DMS79 (cell line): ENCODE data around the gene RAB20.
"Not testable (repeated sequence)": the region's sequence is repeated elsewhere in the genome, so short reads cannot be mapped to it uniquely, and the experiment has no call there.

ENCODE experiments used
- DNase-seq: peaks from one replicate; lab custom pipeline; 2025; lab: John Stamatoyannopoulos, UW

The RAB20 gene

GRCh38 chr13:110554946-110555345, 6.6 kb downstream of the RAB20 start:
- no peak for DNase-seq

GRCh38 chr13:110554227-110554836, 7.2 kb downstream of the RAB20 start:
- DNase-seq = peak; percentile 48

DNA sequence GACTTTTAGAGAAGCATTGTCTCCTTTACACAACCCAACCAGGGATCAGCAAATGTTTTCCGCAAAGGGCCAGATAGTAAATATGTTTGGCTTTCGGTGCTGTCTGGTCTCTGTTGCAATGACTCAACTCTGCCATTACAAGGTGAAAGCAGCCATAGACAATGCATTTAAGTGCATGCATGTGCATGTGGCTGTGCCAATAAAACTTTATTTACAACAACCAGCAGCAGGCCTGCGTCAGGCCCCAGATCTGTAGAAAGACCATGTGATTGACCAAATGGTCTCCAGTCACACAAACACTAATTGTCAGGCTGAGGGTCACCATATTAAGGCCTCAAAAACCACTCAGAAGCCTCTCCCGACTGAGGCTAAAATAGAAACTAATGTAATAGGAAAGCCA, 8.1 kb downstream of the RAB20 start:
- DNase-seq = no peak

- DNase-seq = no peak
Measured at GRCh38 chr13:110552767-110553166, 8.8 kb downstream of the RAB20 start.

GRCh38 chr13:110551284-110551683, 10.2 kb downstream of the RAB20 start:
- DNase-seq = peak; percentile 76

DNA sequence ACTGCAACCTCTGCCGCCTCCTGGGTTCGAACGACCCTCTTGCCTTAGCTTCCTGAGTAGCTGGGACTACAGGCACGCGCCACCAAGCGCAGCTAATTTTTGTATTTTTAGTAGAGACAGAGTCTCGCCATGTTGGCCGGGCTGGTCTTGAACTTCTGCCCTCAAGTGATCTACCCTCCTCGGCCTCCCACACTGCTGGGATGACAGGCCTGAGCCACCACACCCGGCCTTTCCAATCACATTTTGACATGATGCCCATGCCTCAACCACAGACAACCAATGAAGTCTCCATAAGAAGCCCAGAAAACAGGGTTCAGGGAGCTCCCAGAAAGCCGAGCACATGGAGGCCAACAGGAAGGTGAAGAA, 11.7 kb downstream of the RAB20 start:
- DNase-seq = no peak

- no peak for DNase-seq
Measured at GRCh38 chr13:110548891-110549794, 12.4 kb downstream of the RAB20 start.

GRCh38 chr13:110546926-110547325, 14.6 kb downstream of the RAB20 start:
- no peak for DNase-seq

DNA sequence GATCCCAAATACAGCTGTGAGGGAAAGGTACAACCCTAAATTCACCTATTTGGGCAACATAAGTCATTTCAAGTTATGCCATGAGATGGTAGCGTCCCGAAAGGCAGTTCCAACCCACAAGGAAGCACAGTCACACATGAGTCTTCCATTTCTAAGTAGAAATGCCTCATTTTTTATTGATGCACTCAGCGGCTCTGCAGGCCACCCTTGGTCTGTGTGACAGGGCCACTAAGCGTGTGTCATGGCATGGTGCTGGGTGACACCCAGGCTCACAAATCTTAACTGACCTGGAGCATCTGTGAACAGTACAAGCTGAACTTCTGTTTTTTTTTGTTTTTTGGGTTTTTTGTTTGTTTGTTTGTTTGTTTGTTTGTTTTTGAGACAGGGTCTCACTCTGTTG, 15.1 kb downstream of the RAB20 start:
- no peak for DNase-seq

- DNase-seq = peak; percentile 95
Measured at GRCh38 chr13:110542169-110542796, 19.2 kb downstream of the RAB20 start.

GRCh38 chr13:110541526-110541920, 20.0 kb downstream of the RAB20 start:
- no peak for DNase-seq

GRCh38 chr13:110540871-110541525, 20.5 kb downstream of the RAB20 start:
- DNase-seq = peak; percentile 46

- DNase-seq = no peak
Measured at GRCh38 chr13:110539894-110540293, 21.6 kb downstream of the RAB20 start.

DNA sequence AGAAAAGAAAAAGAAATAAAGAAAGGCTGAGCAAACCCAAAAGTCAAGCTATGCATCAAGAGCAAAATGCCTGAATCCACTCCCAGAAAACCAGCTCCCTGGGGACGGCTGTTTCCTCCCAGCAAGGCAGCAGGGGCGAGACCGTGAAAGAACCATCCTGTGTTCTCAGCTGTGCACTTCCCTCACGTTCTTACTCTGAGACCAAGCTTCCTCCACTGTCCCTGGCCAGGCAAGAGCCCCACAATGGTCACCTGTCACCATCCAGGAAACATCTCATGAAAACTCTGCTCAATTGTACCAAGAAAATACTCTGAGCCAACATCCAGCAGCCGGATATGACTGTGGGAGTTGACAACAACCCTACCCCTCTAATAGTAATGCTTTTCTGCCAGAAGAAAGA, 22.9 kb downstream of the RAB20 start:
- peak; percentile 25 for DNase-seq

DNA sequence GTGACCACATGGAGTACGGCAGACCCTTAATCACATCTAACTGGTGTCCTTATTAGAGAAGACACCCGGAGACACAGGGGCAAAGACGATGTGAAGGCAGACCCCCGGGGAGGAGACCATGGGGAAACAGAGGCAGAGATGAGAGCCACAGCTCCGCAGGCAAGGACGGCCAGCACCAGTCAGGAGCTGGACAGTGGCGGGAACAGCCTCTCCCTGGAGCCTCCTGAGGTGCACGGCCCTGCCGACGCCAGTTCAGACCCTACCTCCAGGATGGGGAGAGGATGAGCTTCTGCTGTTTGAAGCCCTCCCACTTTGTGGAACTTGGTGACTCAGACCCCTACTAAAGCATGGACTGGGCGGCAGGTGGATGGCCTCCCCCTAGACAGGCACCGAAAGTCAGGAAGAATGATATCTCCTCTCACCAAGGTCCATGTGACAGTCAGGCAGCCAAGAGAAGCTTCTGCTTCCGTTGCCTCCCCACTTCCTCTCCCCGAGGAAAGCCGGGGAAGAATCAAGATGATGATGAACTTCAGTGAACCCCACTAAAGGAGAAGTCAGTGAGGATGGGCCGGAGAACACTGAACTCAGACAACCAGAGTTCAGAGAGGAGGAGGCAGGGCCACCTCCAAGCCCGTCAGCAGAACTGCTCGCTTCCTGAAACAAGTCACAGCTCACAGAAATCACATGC, 25.4 kb downstream of the RAB20 start:
- no peak for DNase-seq

DNA sequence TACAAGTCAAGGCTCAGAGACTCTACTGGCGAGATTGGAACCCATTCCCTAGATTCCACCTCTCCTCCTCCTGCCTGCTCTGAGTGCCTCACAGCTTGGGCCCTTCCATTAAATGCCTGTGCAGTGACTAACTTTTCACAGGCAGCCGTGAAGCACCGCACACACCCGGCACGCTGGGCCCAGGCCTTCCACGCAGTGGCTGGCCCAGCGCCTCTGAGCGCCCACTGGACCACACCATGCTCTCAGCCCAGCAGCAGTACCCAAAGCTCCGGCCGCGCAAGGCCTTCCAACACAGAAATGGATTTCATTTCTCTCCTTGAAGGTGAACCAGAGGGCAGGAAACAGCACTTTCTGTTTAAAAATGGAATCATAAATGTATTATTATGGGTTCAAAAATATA, 26.0 kb downstream of the RAB20 start:
- DNase-seq = no peak

- DNase-seq = no peak
Measured at GRCh38 chr13:110533771-110534670, 27.5 kb downstream of the RAB20 start.

GRCh38 chr13:110532258-110532657, 29.3 kb downstream of the RAB20 start:
- DNase-seq = not testable (repeated sequence)

DNA sequence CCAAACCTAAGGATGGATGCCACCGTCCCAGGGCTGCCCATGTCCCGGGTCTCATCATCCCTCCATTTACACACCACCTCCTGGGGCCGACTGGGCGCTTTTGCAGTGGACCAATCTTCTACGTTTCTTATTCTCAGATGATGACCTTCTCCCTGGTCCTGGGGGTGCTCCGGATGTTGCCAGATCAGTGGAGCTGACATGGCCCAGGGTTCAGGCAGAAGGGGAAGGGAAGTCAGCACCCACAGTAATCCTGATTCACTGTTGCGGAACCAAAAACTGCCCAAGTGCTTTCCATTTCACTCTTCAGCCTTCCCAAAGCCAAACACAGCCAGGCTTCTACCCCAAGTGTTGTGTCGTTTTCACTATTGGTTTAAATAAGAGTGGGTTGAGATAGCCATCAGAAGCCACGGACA, 29.8 kb downstream of the RAB20 start:
- DNase-seq = peak; percentile 92

DNA sequence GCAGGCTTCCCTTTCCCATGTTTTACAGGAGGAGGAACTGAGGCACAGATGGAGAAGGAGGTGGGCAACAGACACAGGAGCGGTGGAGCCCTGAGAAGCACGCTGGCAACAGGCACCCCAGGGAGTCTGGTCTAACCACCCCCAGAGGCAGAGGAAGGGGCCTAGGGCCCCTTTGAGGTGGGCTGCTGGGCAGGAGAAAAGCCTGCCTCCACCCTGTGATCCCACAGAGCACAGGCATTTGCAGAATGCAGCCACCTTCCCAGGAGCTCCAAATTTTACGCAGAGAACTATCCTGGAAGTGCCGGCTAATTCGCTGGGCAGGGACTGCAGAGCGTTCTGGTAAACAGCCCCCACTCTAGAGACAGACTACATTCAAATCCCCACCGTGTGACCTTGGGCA, 30.4 kb downstream of the RAB20 start:
- no peak for DNase-seq
